HepG2 (cell line): ENCODE data around the gene CAPN15. TPM values are rescaled to one million over a fixed set of nuclear protein-coding genes. Genes with fewer than 3 reads are reported as not detected.

Source experiments
- ATAC-seq: fragments of 200-7000 bp; cut with Tn5 transposase; 3 replicates; pipeline ENCODE4 v1.9.1; 2020; ENCODE audit warnings: mild to moderate bottlenecking, moderate library complexity
- BruUV-seq: library from RNA; stranded (reverse); fragments of 400-500 nt; replicated peaks from 2 replicates; lab custom pipeline; 2021; lab: Mats Ljungman, UMichigan
- CTCF ChIA-PET: fragments of 300-600 bp; formaldehyde crosslinking; extraction: SDS; loops from one replicate; lab custom pipeline; 2021; ENCODE audit warnings: low total read pairs, inconsistent platforms, low intra/inter-chr PET ratio; lab: Yijun Ruan, JAX
- POLR2A ChIA-PET: fragments of 350-600 bp; sonication (Branson Sonifier 250); formaldehyde crosslinking; loops from one replicate; lab custom pipeline; 2020; ENCODE audit warnings: antibody characterized with exemption, inconsistent platforms; lab: Yijun Ruan, JAX
- DNase-seq: peaks from one replicate; pipeline ENCODE4 v3.0.0-alpha.2; 2015; ENCODE audit warnings: low spot score
- FAIRE-seq: peaks from 3 replicates; lab custom pipeline; 2011; peaks lifted over from hg19 to GRCh38; lab: Jason Lieb, UNC
- H2AFZ ChIP-seq: one replicate; pipeline ENCODE4 v1.6.1; 2011; ENCODE audit warnings: low read length, inconsistent platforms
- H3K27ac ChIP-seq: fragments of 300-600 bp; 3 replicates; pipeline ENCODE4 v1.8.0; 2011; ENCODE audit warnings: mixed run types, mild to moderate bottlenecking, mixed read lengths, low read length, inconsistent platforms; ENCODE audit not compliant: insufficient read depth; ENCODE audit errors: extremely low read length
- H3K27me3 ChIP-seq, 2 experiments: fragments of 200-600 bp in 1 of 2; 2 replicates in 1 of 2; 3 replicates in 1 of 2; pipeline versions ENCODE4 v1.6.0 to v1.8.0; 2011; ENCODE audit warnings: low read length in 2 of 2, mild to moderate bottlenecking in 2 of 2, moderate library complexity in 2 of 2, inconsistent platforms in 1 of 2; ENCODE audit not compliant: insufficient read depth in 2 of 2, control insufficient read depth in 1 of 2
- H3K36me3 ChIP-seq, 2 experiments: fragments of 200-600 bp in 1 of 2; replicated peaks in 1 of 2; 2 replicates in 1 of 2; 3 replicates in 1 of 2; pipeline versions ENCODE4 v1.5.1 to v1.8.0; 2011; ENCODE audit warnings: low read length in 2 of 2, inconsistent platforms in 1 of 2; ENCODE audit not compliant: insufficient read depth in 2 of 2, control insufficient read depth in 1 of 2
- H3K4me1 ChIP-seq: 2 replicates; pipeline ENCODE4 v1.5.1; 2012; ENCODE audit warnings: low read length, inconsistent platforms; ENCODE audit not compliant: insufficient read depth
- H3K4me2 ChIP-seq: 2 replicates; pipeline ENCODE4 v1.6.0; 2011; ENCODE audit warnings: low read depth, low read length, inconsistent platforms
- H3K4me3 ChIP-seq, 3 experiments: fragments of 200-600 bp in 1 of 3; sonication (generic), shearing (Covaris generic) in 1 of 3; replicated peaks in 1 of 3; 2 replicates each; pipeline ENCODE4 v1.5.1; 2011 to 2016; ENCODE audit warnings: low read length in 3 of 3, inconsistent platforms in 2 of 3, low read depth in 2 of 3, mild to moderate bottlenecking in 2 of 3, control low read depth in 1 of 3, mixed read lengths in 1 of 3; ENCODE audit not compliant: insufficient read depth in 1 of 3
- H3K79me2 ChIP-seq: one replicate; pipeline ENCODE4 v1.6.1; 2011; ENCODE audit warnings: low read length, inconsistent platforms; ENCODE audit not compliant: insufficient read depth
- H3K9ac ChIP-seq: 2 replicates; pipeline ENCODE4 v1.6.0; 2011; ENCODE audit warnings: mild to moderate bottlenecking, low read depth, low read length, inconsistent platforms; ENCODE audit not compliant: insufficient read depth
- H3K9me3 ChIP-seq: 2 replicates; pipeline ENCODE4 v1.5.1; 2012; ENCODE audit warnings: mild to moderate bottlenecking, low read length
- H4K20me1 ChIP-seq: 2 replicates; pipeline ENCODE4 v1.6.0; 2011; ENCODE audit warnings: inconsistent platforms, mild to moderate bottlenecking, low read length, moderate library complexity; ENCODE audit not compliant: insufficient read depth
- AHR ChIP-seq: IDR thresholded peaks from 2 replicates; pipeline ENCODE4 v1.6.1; 2018; ENCODE audit warnings: missing genetic modification reagents, missing compliant biosample characterization
- SIN3A ChIP-seq: IDR thresholded peaks from 2 replicates; pipeline ENCODE4 v1.6.1; 2011; ENCODE audit warnings: low read depth, mild to moderate bottlenecking, control low read depth, low read length, borderline replicate concordance
- SMAD1 ChIP-seq: sonication (generic); formaldehyde crosslinking; IDR thresholded peaks from 2 replicates; pipeline ENCODE4 v1.4.0; 2020; ENCODE audit warnings: missing genetic modification reagents, low read depth, mild to moderate bottlenecking, borderline replicate concordance
- ZNF746 ChIP-seq: sonication (generic); formaldehyde crosslinking; IDR thresholded peaks from 2 replicates; pipeline ENCODE4 v1.8.0; 2022; ENCODE audit warnings: mild to moderate bottlenecking, missing genetic modification reagents
- ZNF883 ChIP-seq: sonication (generic); formaldehyde crosslinking; IDR thresholded peaks from 2 replicates; pipeline ENCODE4 v1.5.1; 2020; ENCODE audit warnings: mild to moderate bottlenecking, missing genetic modification reagents; ENCODE audit errors: not compliant biosample characterization
- ZSCAN22 ChIP-seq: sonication (generic); formaldehyde crosslinking; IDR thresholded peaks from 2 replicates; pipeline ENCODE4 v1.4.0; 2020; ENCODE audit warnings: mild to moderate bottlenecking, missing genetic modification reagents
- WGBS: methylation state at CpG from one replicate; pipeline ENCODE4 v1.1.6; 2017; ENCODE audit warnings: low lambda C conversion rate; 5-methylcytosine and 5-hydroxymethylcytosine counted together
- in situ Hi-C: cut with HindIII; loops from 2 replicates; pipeline ENCODE4 v1.10.0; 2017; ENCODE audit warnings: low pct_unique_long_range_greater_than_20kb; ENCODE audit not compliant: extremely low pct_ligation_motif_present
- intact Hi-C: fragments of 100-400 bp; cut with micrococcal nuclease; formaldehyde crosslinking; loops from one replicate; pipeline ENCODE4 v1.10.0; 2022; ENCODE audit not compliant: unreplicated experiment
- polyA plus RNA-seq, 8 experiments: library from polyadenylated mRNA; depleted of rRNA in 3 of 8; stranded (reverse) in 7 of 8; unstranded in 1 of 8; fragments of >200 nt; fragmentation: Illumina TruSeq in 4 of 8; extraction: Trizol in 4 of 8; gene quantifications; 2 replicates each; pipeline versions ENCODE4 v1.2.1 to v1.2.3, GENCODE V29; 2011 to 2016; ENCODE audit warnings: low read depth in 4 of 8, missing spikeins in 1 of 8, mixed read lengths in 1 of 8; ENCODE audit not compliant: insufficient read depth in 1 of 8
- total RNA-seq, 5 experiments: library from RNA; depleted of rRNA; stranded (reverse); fragments of >200 nt; fragmentation: Illumina TruSeq; extraction: Trizol; gene quantifications; 2 replicates each; pipeline ENCODE4 v1.2.3, GENCODE V29; 2016; ENCODE audit warnings: low read depth in 1 of 5
- TF ChIP-seq, protein P1 (sequence below): sonication (generic); formaldehyde crosslinking; IDR thresholded peaks from 2 replicates; pipeline ENCODE4 v1.4.0; 2020; ENCODE audit warnings: mild to moderate bottlenecking, missing genetic modification reagents, borderline replicate concordance
- TF ChIP-seq, protein P2 (sequence below): sonication (generic); formaldehyde crosslinking; IDR thresholded peaks from 2 replicates; pipeline ENCODE4 v1.8.1; 2023; ENCODE audit warnings: mild to moderate bottlenecking, missing genetic modification reagents
- TF ChIP-seq, protein P3 (sequence below): sonication (generic); formaldehyde crosslinking; IDR thresholded peaks from 2 replicates; pipeline ENCODE4 v1.5.0; 2020; ENCODE audit warnings: mild to moderate bottlenecking, missing genetic modification reagents
- TF ChIP-seq, protein P4 (sequence below): sonication (generic); IDR thresholded peaks from 2 replicates; pipeline ENCODE4 v1.6.1; 2016; ENCODE audit warnings: low read depth, borderline replicate concordance

Gene CAPN15
- total and polyA plus RNA-seq, 2 of the 13 experiments (the other 11 are each of a cell fraction or from before 2014, with no cell fraction given), result 14.9 to 24.5 TPM

DNA sequence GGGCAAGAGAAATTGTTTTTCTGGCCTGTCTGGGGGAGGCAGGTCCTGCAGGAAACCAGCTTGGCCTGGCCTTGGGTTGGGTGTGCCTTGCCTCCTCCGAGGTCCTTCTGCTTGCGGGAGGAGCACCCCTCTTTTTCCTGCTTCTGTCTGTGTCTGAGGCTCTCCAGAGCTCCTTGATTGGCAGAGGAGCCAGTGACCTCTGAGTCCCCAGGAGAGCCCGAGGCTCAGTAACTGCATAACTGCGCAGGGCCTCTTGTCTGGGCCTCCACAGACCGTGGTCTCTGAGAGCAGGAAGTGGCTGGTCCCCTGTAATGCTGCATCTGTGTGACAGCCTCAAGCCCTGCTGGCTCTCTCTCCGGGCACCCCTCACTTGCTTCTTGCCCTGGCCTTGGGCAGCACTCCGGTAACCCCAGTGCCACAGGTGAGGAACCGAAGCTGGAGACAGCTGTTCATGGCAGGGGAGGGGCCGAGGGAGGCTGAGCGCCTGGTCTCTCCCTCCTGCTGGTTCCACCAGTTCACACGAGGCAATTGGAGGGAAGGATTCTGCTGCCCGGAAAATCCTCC is 1.6 kb downstream of the CAPN15 start:
- intact Hi-C loops (no loop called here), in situ Hi-C loops (no loop called here)
- TF ChIP-seq AHR (peak; percentile 44; the same call in 1 of the 2 replicates), ZNF883 (peak; percentile 8), ZSCAN22 (CRISPR knock-in tag) (no peak), SMAD1 (CRISPR knock-in tag) (0 out of 2 replicates have a peak, but pooled peaks have one; percentile 0), SIN3A (0 out of 2 replicates have a peak, but pooled peaks have one; percentile 6), ZNF746 (CRISPR knock-in tag) (0 out of 2 replicates have a peak, but pooled peaks have one; percentile 29)
- TF ChIP-seq, protein P1, sequence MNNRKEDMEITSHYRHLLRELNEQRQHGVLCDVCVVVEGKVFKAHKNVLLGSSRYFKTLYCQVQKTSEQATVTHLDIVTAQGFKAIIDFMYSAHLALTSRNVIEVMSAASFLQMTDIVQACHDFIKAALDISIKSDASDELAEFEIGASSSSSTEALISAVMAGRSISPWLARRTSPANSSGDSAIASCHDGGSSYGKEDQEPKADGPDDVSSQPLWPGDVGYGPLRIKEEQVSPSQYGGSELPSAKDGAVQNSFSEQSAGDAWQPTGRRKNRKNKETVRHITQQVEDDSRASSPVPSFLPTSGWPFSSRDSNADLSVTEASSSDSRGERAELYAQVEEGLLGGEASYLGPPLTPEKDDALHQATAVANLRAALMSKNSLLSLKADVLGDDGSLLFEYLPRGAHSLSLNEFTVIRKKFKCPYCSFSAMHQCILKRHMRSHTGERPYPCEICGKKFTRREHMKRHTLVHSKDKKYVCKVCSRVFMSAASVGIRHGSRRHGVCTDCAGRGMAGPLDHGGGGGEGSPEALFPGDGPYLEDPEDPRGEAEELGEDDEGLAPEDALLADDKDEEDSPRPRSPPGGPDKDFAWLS (CRISPR knock-in tag), result no peak
- TF ChIP-seq, protein P2, sequence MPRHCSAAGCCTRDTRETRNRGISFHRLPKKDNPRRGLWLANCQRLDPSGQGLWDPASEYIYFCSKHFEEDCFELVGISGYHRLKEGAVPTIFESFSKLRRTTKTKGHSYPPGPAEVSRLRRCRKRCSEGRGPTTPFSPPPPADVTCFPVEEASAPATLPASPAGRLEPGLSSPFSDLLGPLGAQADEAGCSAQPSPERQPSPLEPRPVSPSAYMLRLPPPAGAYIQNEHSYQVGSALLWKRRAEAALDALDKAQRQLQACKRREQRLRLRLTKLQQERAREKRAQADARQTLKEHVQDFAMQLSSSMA (CRISPR knock-in tag), result no peak
- TF ChIP-seq, protein P3, sequence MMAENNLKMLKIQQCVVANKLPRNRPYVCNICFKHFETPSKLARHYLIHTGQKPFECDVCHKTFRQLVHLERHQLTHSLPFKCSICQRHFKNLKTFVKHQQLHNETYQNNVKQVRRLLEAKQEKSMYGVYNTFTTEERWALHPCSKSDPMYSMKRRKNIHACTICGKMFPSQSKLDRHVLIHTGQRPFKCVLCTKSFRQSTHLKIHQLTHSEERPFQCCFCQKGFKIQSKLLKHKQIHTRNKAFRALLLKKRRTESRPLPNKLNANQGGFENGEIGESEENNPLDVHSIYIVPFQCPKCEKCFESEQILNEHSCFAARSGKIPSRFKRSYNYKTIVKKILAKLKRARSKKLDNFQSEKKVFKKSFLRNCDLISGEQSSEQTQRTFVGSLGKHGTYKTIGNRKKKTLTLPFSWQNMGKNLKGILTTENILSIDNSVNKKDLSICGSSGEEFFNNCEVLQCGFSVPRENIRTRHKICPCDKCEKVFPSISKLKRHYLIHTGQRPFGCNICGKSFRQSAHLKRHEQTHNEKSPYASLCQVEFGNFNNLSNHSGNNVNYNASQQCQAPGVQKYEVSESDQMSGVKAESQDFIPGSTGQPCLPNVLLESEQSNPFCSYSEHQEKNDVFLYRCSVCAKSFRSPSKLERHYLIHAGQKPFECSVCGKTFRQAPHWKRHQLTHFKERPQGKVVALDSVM (CRISPR knock-in tag), result peak; percentile 89
- TF ChIP-seq, protein P4, sequence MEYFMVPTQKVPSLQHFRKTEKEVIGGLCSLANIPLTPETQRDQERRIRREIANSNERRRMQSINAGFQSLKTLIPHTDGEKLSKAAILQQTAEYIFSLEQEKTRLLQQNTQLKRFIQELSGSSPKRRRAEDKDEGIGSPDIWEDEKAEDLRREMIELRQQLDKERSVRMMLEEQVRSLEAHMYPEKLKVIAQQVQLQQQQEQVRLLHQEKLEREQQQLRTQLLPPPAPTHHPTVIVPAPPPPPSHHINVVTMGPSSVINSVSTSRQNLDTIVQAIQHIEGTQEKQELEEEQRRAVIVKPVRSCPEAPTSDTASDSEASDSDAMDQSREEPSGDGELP, result peak; percentile 35; the same call in 1 of the 2 replicates
- H3K79me2 ChIP-seq, result peaks cover 72% of the 10 kb centered on the region
- CTCF ChIA-PET, result no interaction called here
- 35% methylated on average over 10 of the region's 12 CpGs for WGBS
- BruUV-seq, result TSS peak; percentile 35
- H3K4me3 ChIP-seq, result peak overlapping the region; percentile 79 to 96 (median 96)
- peaks cover 63% of the 10 kb centered on the region for H3K4me1 ChIP-seq
- H4K20me1 ChIP-seq, result peaks cover 18% of the 10 kb centered on the region; the same call in 1 of the 2 replicates
- peak overlapping the region; percentile 71 for H3K27ac ChIP-seq
- H3K4me2 ChIP-seq, result peak overlapping the region; percentile 91
- ATAC-seq, result no peak
- H3K9me3 ChIP-seq, result no peaks in the 10 kb centered on the region
- H2AFZ ChIP-seq, result no peak overlapping the region
- H3K36me3 ChIP-seq, result peaks cover 0 to 5% of the 10 kb centered on the region in 2 experiments; a peak in 1 of 5 replicates
- peak overlapping the region; percentile 89 for H3K9ac ChIP-seq
- no peak for FAIRE-seq
- POLR2A ChIA-PET, result interaction anchor here (1.6 kb wide), 1 partner anchor 29 kb away, joined by 6 read pairs; no protein-coding TSS in a partner anchor
- no peaks in the 10 kb centered on the region; a peak in 1 of 5 replicates for H3K27me3 ChIP-seq
- no peak for DNase-seq
